DOHH2 (cell line): Measurements from ENCODE around the gene NKX2-4.

Source experiments
- H3F3A ChIP-seq: fragments of 200-600 bp; sonication (generic), shearing (Covaris generic); 2 replicates; pipeline ENCODE4 v1.6.0; 2016; ENCODE audit warnings: antibody characterized with exemption, mild to moderate bottlenecking; ENCODE audit not compliant: control insufficient read depth, insufficient read depth
- H3K27ac ChIP-seq: fragments of 200-600 bp; sonication (generic); 2 replicates; pipeline ENCODE4 v1.5.1; 2014; ENCODE audit warnings: low read depth, mild to moderate bottlenecking, low read length, moderate library complexity
- H3K27me3 ChIP-seq: fragments of 200-600 bp; sonication (generic); 2 replicates; pipeline ENCODE4 v1.6.1; 2014; ENCODE audit warnings: mild to moderate bottlenecking, low read length, mixed read lengths; ENCODE audit not compliant: control insufficient read depth
- H3K36me3 ChIP-seq: fragments of 200-600 bp; sonication (generic); 2 replicates; pipeline ENCODE4 v1.6.1; 2014; ENCODE audit warnings: mild to moderate bottlenecking, low read length, moderate library complexity, mixed read lengths; ENCODE audit not compliant: control insufficient read depth
- H3K4me1 ChIP-seq: fragments of 200-600 bp; sonication (generic); 2 replicates; pipeline ENCODE4 v1.6.1; 2014; ENCODE audit warnings: mild to moderate bottlenecking, low read length, mixed read lengths; ENCODE audit not compliant: control insufficient read depth
- H3K4me2 ChIP-seq: fragments of 200-600 bp; sonication (generic); 2 replicates; pipeline ENCODE4 v1.6.0; 2014; ENCODE audit warnings: mild to moderate bottlenecking, low read length, moderate library complexity
- H3K4me3 ChIP-seq: fragments of 200-600 bp; sonication (generic); 2 replicates; pipeline ENCODE4 v1.5.1; 2014; ENCODE audit warnings: mild to moderate bottlenecking, low read length, mixed read lengths
- H3K79me2 ChIP-seq: fragments of 200-600 bp; sonication (generic); 2 replicates; pipeline ENCODE4 v1.6.1; 2014; ENCODE audit warnings: mild to moderate bottlenecking, low read length, mixed read lengths; ENCODE audit not compliant: control insufficient read depth
- H3K9me2 ChIP-seq: fragments of 200-600 bp; sonication (generic); replicated peaks from 2 replicates; pipeline ENCODE4 v1.6.1; 2014; ENCODE audit warnings: mild to moderate bottlenecking, low read length, mixed read lengths; ENCODE audit not compliant: control insufficient read depth
- H3K9me3 ChIP-seq: fragments of 200-600 bp; sonication (generic); 2 replicates; pipeline ENCODE4 v1.6.1; 2014; ENCODE audit warnings: antibody characterized with exemption, low read length, mixed read lengths; ENCODE audit not compliant: control insufficient read depth, insufficient read depth
- H4K20me1 ChIP-seq: fragments of 200-600 bp; sonication (generic); 2 replicates; pipeline ENCODE4 v1.6.0; 2014; ENCODE audit warnings: low read depth, mild to moderate bottlenecking, antibody characterized with exemption, low read length, moderate library complexity; ENCODE audit not compliant: control insufficient read depth, insufficient read depth
- CTCF ChIP-seq: fragments of 200-600 bp; sonication (generic); IDR thresholded peaks from one replicate; pipeline ENCODE4 v1.5.1; 2014; ENCODE audit warnings: antibody characterized with exemption, mild to moderate bottlenecking, low read depth, low read length; ENCODE audit not compliant: poor library complexity, severe bottlenecking
- EZH2phosphoT487 ChIP-seq: fragments of 200-600 bp; sonication (generic); IDR thresholded peaks from 2 replicates; pipeline ENCODE4 v1.6.1; 2017; ENCODE audit warnings: borderline replicate concordance, mild to moderate bottlenecking, antibody characterized with exemption, low read length, moderate library complexity, mixed read lengths

Gene NKX2-4

GRCh38 chr20:21384308-21384892 is 12.9 kb downstream of the NKX2-4 start:
- no peak overlapping the region for H3K4me3 ChIP-seq
- no peaks in the 10 kb centered on the region for H3F3A ChIP-seq
- H3K9me3 ChIP-seq, result no peaks in the 10 kb centered on the region
- no peaks in the 10 kb centered on the region for H3K27me3 ChIP-seq
- H3K79me2 ChIP-seq, result no peaks in the 10 kb centered on the region
- no peaks in the 10 kb centered on the region for H4K20me1 ChIP-seq
- H3K9me2 ChIP-seq, result no peaks in the 10 kb centered on the region
- H3K4me2 ChIP-seq, result no peak overlapping the region
- TF ChIP-seq EZH2phosphoT487, result no peak
- TF ChIP-seq CTCF, result no peak
- peaks cover 79% of the 10 kb centered on the region for H3K36me3 ChIP-seq
- no peak overlapping the region for H3K27ac ChIP-seq
- no peaks in the 10 kb centered on the region for H3K4me1 ChIP-seq

- H3K4me1 ChIP-seq, result no peaks in the 10 kb centered on the region
- peaks cover 83% of the 10 kb centered on the region for H3K36me3 ChIP-seq
- H3K27ac ChIP-seq, result no peak overlapping the region
- H3K9me3 ChIP-seq, result no peaks in the 10 kb centered on the region
- no peak for TF ChIP-seq CTCF
- TF ChIP-seq EZH2phosphoT487, result no peak
- no peak overlapping the region for H3K4me3 ChIP-seq
- no peaks in the 10 kb centered on the region for H3F3A ChIP-seq
- no peaks in the 10 kb centered on the region for H3K27me3 ChIP-seq
- no peak overlapping the region for H3K4me2 ChIP-seq
- H3K79me2 ChIP-seq, result peaks cover 10% of the 10 kb centered on the region
- no peaks in the 10 kb centered on the region for H3K9me2 ChIP-seq
- H4K20me1 ChIP-seq, result peaks cover 5% of the 10 kb centered on the region; the same call in 1 of the 2 replicates
These were observed 15.7 kb downstream of the NKX2-4 start for GRCh38 chr20:21381619-21382018.

GRCh38 chr20:21380711-21381110 is 16.6 kb downstream of the NKX2-4 start:
- no peak overlapping the region for H3K4me3 ChIP-seq
- no peaks in the 10 kb centered on the region for H3K9me3 ChIP-seq
- no peaks in the 10 kb centered on the region for H3K9me2 ChIP-seq
- no peaks in the 10 kb centered on the region for H3F3A ChIP-seq
- peaks cover 80% of the 10 kb centered on the region for H3K36me3 ChIP-seq
- H3K27ac ChIP-seq, result no peak overlapping the region
- H3K79me2 ChIP-seq, result peaks cover 15% of the 10 kb centered on the region
- peaks cover 5% of the 10 kb centered on the region; the same call in 1 of the 2 replicates for H4K20me1 ChIP-seq
- H3K27me3 ChIP-seq, result no peaks in the 10 kb centered on the region
- no peaks in the 10 kb centered on the region for H3K4me1 ChIP-seq
- H3K4me2 ChIP-seq, result no peak overlapping the region
- TF ChIP-seq EZH2phosphoT487 (no peak), CTCF (no peak)
